Tibial nerve (tissue), 3 donors: ENCODE measurements around the gene LAIR1.

Experiments used
- CTCF ChIP-seq, 5 experiments: fragments of 200-600 bp in 3 of 5; fragments of 450-650 bp in 2 of 5; sonication (generic) in 3 of 5; IDR thresholded peaks; one replicate each; pipeline ENCODE4 v1.5.1; 2016 to 2019; ENCODE audit warnings: antibody characterized with exemption in 5 of 5, mild to moderate bottlenecking in 3 of 5, moderate library complexity in 2 of 5
- POLR2A ChIP-seq, 2 donors: fragments of 450-650 bp; IDR thresholded peaks; one replicate each; pipeline ENCODE4 v1.6.1; 2017; ENCODE audit warnings: antibody characterized with exemption in 2 of 2, mild to moderate bottlenecking in 2 of 2, moderate library complexity in 2 of 2

- no peak for TF ChIP-seq POLR2A (IDR thresholded peaks at IDR 0.05)
- TF ChIP-seq CTCF (IDR thresholded peaks at IDR 0.05) = no peak
Measured at GRCh38 chr19:54310543-54310942, 54.2 kb downstream of the LAIR1 start.
